Measurements from ENCODE around the gene LRMDA.
A peak's percentile ranks its signal among the peaks of the same experiment; 100 is the strongest.

The LRMDA gene

GRCh38 chr10:76336213-76336963 lies 905.0 kb downstream of the LRMDA start:
- CTCF ChIA-PET = no interaction called here
- TF ChIP-seq ZNF24 (tag by site-specific recombination; IDR thresholded peaks at IDR 0.05) (no peak), ZNF202 (tag by site-specific recombination; IDR thresholded peaks at IDR 0.05; ENCODE audit: borderline replicate concordance) (no peak), ZNF549 (tag by site-specific recombination; IDR thresholded peaks at IDR 0.05) (no peak), ZNF391 (tag by site-specific recombination; IDR thresholded peaks at IDR 0.05; ENCODE audit: borderline replicate concordance, low read depth) (no peak), MYNN (tag by site-specific recombination; IDR thresholded peaks at IDR 0.05; ENCODE audit: borderline replicate concordance) (no peak)
- H3K27ac ChIP-seq (ENCODE audit: extremely low read depth, low read depth, low read length) = no peak overlapping the region
- no peaks in the 10 kb centered on the region for H3K9me3 ChIP-seq (ENCODE audit: control insufficient read depth, insufficient read depth, low read depth, low read length)
- no peak overlapping the region for H3K4me3 ChIP-seq (ENCODE audit: low read depth, low read length)
- POLR2A ChIA-PET = no interaction called here
- no peaks in the 10 kb centered on the region for H3K36me3 ChIP-seq (ENCODE audit: control insufficient read depth in 2 of 2, insufficient read depth in 1 of 2, low read length in 2 of 2)
- peaks cover 5% of the 10 kb centered on the region; the same call in 1 of the 2 replicates for H3K4me1 ChIP-seq (ENCODE audit: control insufficient read depth, insufficient read depth, low read length)

GRCh38 chr10:76337641-76338040 lies 906.2 kb downstream of the LRMDA start:
- ChIA-PET POLR2A (no interaction called here), CTCF (no interaction called here)
- TF ChIP-seq HOXC10 (CRISPR knock-in tag; IDR thresholded peaks at IDR 0.05) (no peak), ZNF10 (tag by site-specific recombination; IDR thresholded peaks at IDR 0.05) (no peak), ZNF596 (tag by site-specific recombination; IDR thresholded peaks at IDR 0.05) (no peak), ZNF549 (tag by site-specific recombination; IDR thresholded peaks at IDR 0.05) (peak; percentile 92), ZNF324 (tag by site-specific recombination; IDR thresholded peaks at IDR 0.05) (no peak), ZNF561 (tag by site-specific recombination; IDR thresholded peaks at IDR 0.05; ENCODE audit: borderline replicate concordance) (no peak)
- Histone ChIP-seq H3K27ac (ENCODE audit: extremely low read depth, low read depth, low read length) (no peak overlapping the region), H3K4me3 (ENCODE audit: low read depth, low read length) (no peak overlapping the region), H3K36me3 (ENCODE audit: control insufficient read depth in 2 of 2, insufficient read depth in 1 of 2, low read length in 2 of 2) (no peaks in the 10 kb centered on the region), H3K4me1 (ENCODE audit: control insufficient read depth, insufficient read depth, low read length) (peaks cover 5% of the 10 kb centered on the region; the same call in 1 of the 2 replicates), H3K9me3 (ENCODE audit: control insufficient read depth, insufficient read depth, low read depth, low read length) (no peaks in the 10 kb centered on the region)

GRCh38 chr10:76338187-76338586 lies 906.8 kb downstream of the LRMDA start:
- Histone ChIP-seq H3K4me1 (ENCODE audit: control insufficient read depth, insufficient read depth, low read length) (peaks cover 5% of the 10 kb centered on the region; the same call in 1 of the 2 replicates), H3K4me3 (ENCODE audit: low read depth, low read length) (no peak overlapping the region), H3K9me3 (ENCODE audit: control insufficient read depth, insufficient read depth, low read depth, low read length) (no peaks in the 10 kb centered on the region), H3K36me3 (ENCODE audit: control insufficient read depth in 2 of 2, insufficient read depth in 1 of 2, low read length in 2 of 2) (no peaks in the 10 kb centered on the region), H3K27ac (ENCODE audit: extremely low read depth, low read depth, low read length) (no peak overlapping the region)
- ChIA-PET POLR2A (no interaction called here), CTCF (no interaction called here)
- TF ChIP-seq ZNF112 (tag by site-specific recombination; IDR thresholded peaks at IDR 0.05) = no peak
- peak; percentile 70 for TF ChIP-seq ZNF510 (tag by site-specific recombination; IDR thresholded peaks at IDR 0.05; ENCODE audit: insufficient replicate concordance)
- peak; percentile 20; the same call in 1 of the 2 replicates for TF ChIP-seq ZNF654 (tag by site-specific recombination; IDR thresholded peaks at IDR 0.05; ENCODE audit: low read depth)
- TF ChIP-seq ZNF394 (tag by site-specific recombination; IDR thresholded peaks at IDR 0.05; ENCODE audit: borderline replicate concordance) = peak; percentile 87; the same call in 1 of the 2 replicates
- TF ChIP-seq ZNF555 (tag by site-specific recombination; conservative IDR thresholded peaks at IDR 0.05) = peak; percentile 64
- TF ChIP-seq ZNF530 (tag by site-specific recombination; IDR thresholded peaks at IDR 0.05; ENCODE audit: low read depth) = 0 out of 2 replicates have a peak, but pooled peaks have one; percentile 19
- peak; percentile 33; the same call in 1 of the 2 replicates for TF ChIP-seq ZBTB21 (tag by site-specific recombination; IDR thresholded peaks at IDR 0.05)
- peak; percentile 27; the same call in 1 of the 2 replicates for TF ChIP-seq ZNF341 (tag by site-specific recombination; IDR thresholded peaks at IDR 0.05; ENCODE audit: low read depth)
- no peak for TF ChIP-seq ZNF544 (tag by site-specific recombination; IDR thresholded peaks at IDR 0.05)
- peak; percentile 52; the same call in 1 of the 2 replicates for TF ChIP-seq ZNF404 (tag by site-specific recombination; IDR thresholded peaks at IDR 0.05)
- TF ChIP-seq ZBTB11 (tag by site-specific recombination; conservative IDR thresholded peaks at IDR 0.05; ENCODE audit: low read depth) = peak; percentile 60; the same call in 1 of the 2 replicates
- 0 out of 2 replicates have a peak, but pooled peaks have one; percentile 29 for TF ChIP-seq ZNF501 (tag by site-specific recombination; IDR thresholded peaks at IDR 0.05)
- 0 out of 2 replicates have a peak, but pooled peaks have one; percentile 28 for TF ChIP-seq ZNF560 (tag by site-specific recombination; IDR thresholded peaks at IDR 0.05; ENCODE audit: borderline replicate concordance)
- TF ChIP-seq ZNF623 (tag by site-specific recombination; IDR thresholded peaks at IDR 0.05) = peak; percentile 65
- 0 out of 2 replicates have a peak, but pooled peaks have one; percentile 7 for TF ChIP-seq ZNF433 (tag by site-specific recombination; IDR thresholded peaks at IDR 0.05; ENCODE audit: low read depth)
- TF ChIP-seq ZNF140 (tag by site-specific recombination; IDR thresholded peaks at IDR 0.05) = peak; percentile 79; the same call in 1 of the 2 replicates
- TF ChIP-seq ZSCAN18 (tag by site-specific recombination; IDR thresholded peaks at IDR 0.05) = no peak
